SK-N-SH (cell line): ENCODE measurements around the gene ZNF287. TPM values are rescaled to one million over a fixed set of nuclear protein-coding genes. Genes with fewer than 3 reads are reported as not detected.

ENCODE experiments used
- CTCF ChIA-PET: fragments of 300-600, 350-600 bp; formaldehyde crosslinking; extraction: SDS; loops from one replicate; lab custom pipeline; 2021; lab: Yijun Ruan, JAX
- POLR2A ChIA-PET: fragments of 350-600 bp; sonication (Branson Sonifier 250); formaldehyde crosslinking; extraction: SDS; loops from one replicate; lab custom pipeline; 2020; ENCODE audit warnings: antibody characterized with exemption, inconsistent platforms; lab: Yijun Ruan, JAX
- DNase-seq: peaks from one replicate; pipeline ENCODE4 v3.0.0; 2012
- H2AFZ ChIP-seq: fragments of 200-600 bp; sonication (generic); 2 replicates; pipeline ENCODE4 v1.8.1; 2016; ENCODE audit warnings: antibody characterized with exemption, mild to moderate bottlenecking, low read depth
- H3F3A ChIP-seq: fragments of 200-600 bp; sonication (generic); replicated peaks from 2 replicates; pipeline ENCODE3; 2016; ENCODE audit warnings: antibody characterized with exemption, mild to moderate bottlenecking; ENCODE audit not compliant: insufficient read depth
- H3K27ac ChIP-seq, 2 experiments: fragments of 200-500 bp in 1 of 2; fragments of 200-600 bp in 1 of 2; sonication (Bioruptor generic) in 1 of 2; sonication (generic), shearing (Covaris generic) in 1 of 2; 2 replicates each; pipeline versions ENCODE4 v1.5.1 to v1.6.1; 2014 to 2016; ENCODE audit warnings: low read depth in 2 of 2, inconsistent platforms in 1 of 2, low read length in 1 of 2, mild to moderate bottlenecking in 1 of 2, mixed read lengths in 1 of 2
- H3K27me3 ChIP-seq: fragments of 200-600 bp; sonication (generic), shearing (Covaris generic); 2 replicates; pipeline ENCODE4 v1.6.1; 2016; ENCODE audit warnings: mixed run types; ENCODE audit not compliant: insufficient read depth
- H3K36me3 ChIP-seq, 2 experiments: fragments of 200-500 bp in 1 of 2; fragments of 200-600 bp in 1 of 2; sonication (Bioruptor generic) in 1 of 2; sonication (generic) in 1 of 2; replicated peaks in 1 of 2; 2 replicates each; pipeline versions ENCODE3 to v1.5.1; 2014 to 2016; ENCODE audit warnings: low read length in 1 of 2, mild to moderate bottlenecking in 1 of 2; ENCODE audit not compliant: insufficient read depth in 2 of 2, control insufficient read depth in 1 of 2
- H3K4me1 ChIP-seq, 2 experiments: fragments of 200-500 bp in 1 of 2; fragments of 200-600 bp in 1 of 2; sonication (Bioruptor generic) in 1 of 2; sonication (generic), shearing (Covaris generic) in 1 of 2; 2 replicates each; pipeline versions ENCODE4 v1.5.1 to v1.6.1; 2014 to 2016; ENCODE audit warnings: low read depth in 1 of 2, low read length in 1 of 2, mixed run types in 1 of 2; ENCODE audit not compliant: insufficient read depth in 2 of 2, control insufficient read depth in 1 of 2
- H3K4me2 ChIP-seq: fragments of 200-600 bp; sonication (generic), shearing (Covaris generic); 2 replicates; pipeline ENCODE4 v1.6.1; 2017; ENCODE audit warnings: mixed run types
- H3K4me3 ChIP-seq, 2 experiments: fragments of 200-500 bp in 1 of 2; fragments of 200-600 bp in 1 of 2; sonication (Bioruptor generic) in 1 of 2; sonication (generic), shearing (Covaris generic) in 1 of 2; 2 replicates each; pipeline versions ENCODE4 v1.5.1 to v1.8.1; 2014 to 2016; ENCODE audit warnings: low read depth in 2 of 2, inconsistent platforms in 1 of 2, low read length in 1 of 2, mild to moderate bottlenecking in 1 of 2, mixed read lengths in 1 of 2, moderate library complexity in 1 of 2
- H3K79me2 ChIP-seq: fragments of 200-600 bp; sonication (generic); 2 replicates; pipeline ENCODE4 v1.8.1; 2017; ENCODE audit warnings: mild to moderate bottlenecking; ENCODE audit not compliant: insufficient read depth
- H3K9ac ChIP-seq: fragments of 200-600 bp; sonication (generic); 2 replicates; pipeline ENCODE4 v1.6.1; 2017; ENCODE audit warnings: mixed run types
- H3K9me2 ChIP-seq: fragments of 200-600 bp; sonication (generic); 2 replicates; pipeline ENCODE4 v1.6.1; 2017; ENCODE audit warnings: mixed run types
- H3K9me3 ChIP-seq: fragments of 200-600 bp; sonication (generic); 2 replicates; pipeline ENCODE4 v1.6.1; 2017; ENCODE audit warnings: mixed run types, mild to moderate bottlenecking, moderate library complexity
- H4K20me1 ChIP-seq: fragments of 200-600 bp; sonication (generic); 2 replicates; pipeline ENCODE4 v1.6.1; 2017; ENCODE audit warnings: mild to moderate bottlenecking, mixed run types; ENCODE audit not compliant: insufficient read depth
- ELF1 ChIP-seq: IDR thresholded peaks from 2 replicates; pipeline ENCODE4 v1.4.0; 2012
- EZH2phosphoT487 ChIP-seq: fragments of 200-600 bp; sonication (generic); IDR thresholded peaks from 2 replicates; pipeline ENCODE4 v1.6.1; 2017; ENCODE audit warnings: low read depth, mixed run types, mild to moderate bottlenecking, antibody characterized with exemption, moderate library complexity, borderline replicate concordance
- FOSL2 ChIP-seq: IDR thresholded peaks from 2 replicates; pipeline ENCODE4 v1.4.0; 2012; ENCODE audit warnings: low read depth, mild to moderate bottlenecking, moderate library complexity, borderline replicate concordance
- GABPA ChIP-seq: IDR thresholded peaks from 2 replicates; pipeline ENCODE4 v1.4.0; 2012; ENCODE audit warnings: low read depth, mild to moderate bottlenecking
- JUND ChIP-seq: IDR thresholded peaks from 2 replicates; pipeline ENCODE4 v1.4.0; 2012
- MXI1 ChIP-seq: IDR thresholded peaks from 2 replicates; pipeline ENCODE4 v1.6.1; 2012; ENCODE audit warnings: mild to moderate bottlenecking, low read depth, low read length, improper control_type of control experiment
- NRF1 ChIP-seq: IDR thresholded peaks from 2 replicates; pipeline ENCODE4 v1.6.1; 2012; ENCODE audit warnings: low read depth, mild to moderate bottlenecking, low read length
- POLR2AphosphoS5 ChIP-seq: IDR thresholded peaks from 2 replicates; pipeline ENCODE4 v1.6.1; 2012; ENCODE audit warnings: low read depth, low read length
- RCOR1 ChIP-seq: fragments of 150-350 bp; IDR thresholded peaks from 2 replicates; pipeline ENCODE4 v1.6.1; 2017; ENCODE audit warnings: antibody characterized with exemption, low read length
- RXRA ChIP-seq: IDR thresholded peaks from 2 replicates; pipeline ENCODE4 v1.4.0; 2012; ENCODE audit warnings: low read depth, mild to moderate bottlenecking, borderline replicate concordance
- TAF1 ChIP-seq: IDR thresholded peaks from 2 replicates; pipeline ENCODE4 v1.6.1; 2012; ENCODE audit warnings: low read depth, mild to moderate bottlenecking, low read length, moderate library complexity, borderline replicate concordance
- TEAD4 ChIP-seq: IDR thresholded peaks from 2 replicates; pipeline ENCODE4 v1.4.0; 2012; ENCODE audit warnings: mild to moderate bottlenecking, borderline replicate concordance; ENCODE audit not compliant: insufficient read depth
- WGBS: methylation state at CpG from one replicate; pipeline ENCODE4 v1.1.6; 2017; ENCODE audit warnings: low lambda C conversion rate; 5-methylcytosine and 5-hydroxymethylcytosine counted together
- polyA plus RNA-seq, 3 experiments: library from polyadenylated mRNA; depleted of rRNA; stranded (reverse); fragments of >200 nt; gene quantifications; 2 replicates each; pipeline ENCODE4 v1.2.3, GENCODE V29; 2012
- TF ChIP-seq, protein P1 (sequence below): fragments of 200-600 bp; sonication (generic); IDR thresholded peaks from 2 replicates; pipeline ENCODE4 v1.6.1; 2017; ENCODE audit warnings: antibody characterized with exemption, mild to moderate bottlenecking, moderate library complexity
- TF ChIP-seq, protein P2 (sequence below): IDR thresholded peaks from 2 replicates; pipeline ENCODE4 v1.4.0; 2012; ENCODE audit warnings: low read depth, borderline replicate concordance
- TF ChIP-seq, protein P3 (sequence below): fragments of 150-350 bp; IDR thresholded peaks from 2 replicates; pipeline ENCODE4 v1.6.1; 2017; ENCODE audit warnings: antibody characterized with exemption, low read length, low read depth, borderline replicate concordance

Gene ZNF287
- polyA plus RNA-seq, 1 of the 3 experiments (the other 2 are of a cell fraction): 6.1 TPM

DNA sequence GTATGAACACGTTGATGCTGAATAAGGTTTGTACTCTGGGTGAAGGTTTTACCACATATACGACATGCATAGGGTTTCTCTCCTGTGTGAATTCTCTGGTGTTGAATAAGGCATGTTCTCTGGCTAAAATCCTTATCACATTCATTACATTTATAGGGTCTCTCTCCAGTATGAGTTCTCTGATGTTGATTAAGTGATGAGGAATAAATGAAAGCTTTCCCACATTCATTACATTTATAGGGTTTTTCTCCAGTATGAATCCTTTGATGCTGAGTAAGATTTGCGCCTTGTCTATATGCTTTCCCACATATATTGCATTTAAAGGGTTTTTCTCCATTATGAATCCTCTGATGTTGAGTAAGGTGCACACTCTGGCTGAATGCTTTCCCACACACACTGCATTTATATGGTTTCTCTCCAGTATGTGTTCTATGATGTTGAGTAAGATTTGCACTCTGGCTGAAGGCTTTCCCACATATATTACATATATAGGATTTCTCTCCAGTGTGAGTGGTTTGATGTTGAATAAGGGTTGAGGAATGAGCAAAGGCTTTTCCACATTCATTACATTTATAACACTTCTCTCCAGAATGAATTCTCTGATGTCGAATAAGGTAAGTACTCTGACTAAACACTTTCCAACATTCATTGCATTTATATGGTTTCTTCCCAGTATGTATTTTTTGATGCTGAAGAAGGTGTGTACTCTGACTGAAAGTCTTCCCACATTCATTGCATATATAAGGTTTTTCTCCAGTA is 16.9 kb downstream of the ZNF287 start:
- ChIA-PET CTCF (no interaction called here), POLR2A (no interaction called here)
- H3K4me3 ChIP-seq: no peak overlapping the region
- no peaks in the 10 kb centered on the region for H3K79me2 ChIP-seq
- no peaks in the 10 kb centered on the region for H4K20me1 ChIP-seq
- H3K9ac ChIP-seq: no peak overlapping the region
- H3K4me1 ChIP-seq: no peaks in the 10 kb centered on the region
- H3F3A ChIP-seq: peaks cover 5% of the 10 kb centered on the region
- H3K27ac ChIP-seq: no peak overlapping the region
- 88% methylated on average over 4 of the region's 4 CpGs for WGBS
- no peak overlapping the region for H3K4me2 ChIP-seq
- H3K36me3 ChIP-seq: peaks cover 27 to 58% of the 10 kb centered on the region in 2 experiments
- no peak for TF ChIP-seq RCOR1
- no peak for TF ChIP-seq EZH2phosphoT487
- TF ChIP-seq, protein P1, sequence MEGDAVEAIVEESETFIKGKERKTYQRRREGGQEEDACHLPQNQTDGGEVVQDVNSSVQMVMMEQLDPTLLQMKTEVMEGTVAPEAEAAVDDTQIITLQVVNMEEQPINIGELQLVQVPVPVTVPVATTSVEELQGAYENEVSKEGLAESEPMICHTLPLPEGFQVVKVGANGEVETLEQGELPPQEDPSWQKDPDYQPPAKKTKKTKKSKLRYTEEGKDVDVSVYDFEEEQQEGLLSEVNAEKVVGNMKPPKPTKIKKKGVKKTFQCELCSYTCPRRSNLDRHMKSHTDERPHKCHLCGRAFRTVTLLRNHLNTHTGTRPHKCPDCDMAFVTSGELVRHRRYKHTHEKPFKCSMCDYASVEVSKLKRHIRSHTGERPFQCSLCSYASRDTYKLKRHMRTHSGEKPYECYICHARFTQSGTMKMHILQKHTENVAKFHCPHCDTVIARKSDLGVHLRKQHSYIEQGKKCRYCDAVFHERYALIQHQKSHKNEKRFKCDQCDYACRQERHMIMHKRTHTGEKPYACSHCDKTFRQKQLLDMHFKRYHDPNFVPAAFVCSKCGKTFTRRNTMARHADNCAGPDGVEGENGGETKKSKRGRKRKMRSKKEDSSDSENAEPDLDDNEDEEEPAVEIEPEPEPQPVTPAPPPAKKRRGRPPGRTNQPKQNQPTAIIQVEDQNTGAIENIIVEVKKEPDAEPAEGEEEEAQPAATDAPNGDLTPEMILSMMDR: no peak
- no peak for TF ChIP-seq TAF1
- TF ChIP-seq, protein P2, sequence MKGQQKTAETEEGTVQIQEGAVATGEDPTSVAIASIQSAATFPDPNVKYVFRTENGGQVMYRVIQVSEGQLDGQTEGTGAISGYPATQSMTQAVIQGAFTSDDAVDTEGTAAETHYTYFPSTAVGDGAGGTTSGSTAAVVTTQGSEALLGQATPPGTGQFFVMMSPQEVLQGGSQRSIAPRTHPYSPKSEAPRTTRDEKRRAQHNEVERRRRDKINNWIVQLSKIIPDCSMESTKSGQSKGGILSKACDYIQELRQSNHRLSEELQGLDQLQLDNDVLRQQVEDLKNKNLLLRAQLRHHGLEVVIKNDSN: no peak
- no peak for TF ChIP-seq TEAD4
- no peak for TF ChIP-seq ELF1
- no peak for TF ChIP-seq RXRA
- no peak for TF ChIP-seq GABPA
- TF ChIP-seq, protein P3, sequence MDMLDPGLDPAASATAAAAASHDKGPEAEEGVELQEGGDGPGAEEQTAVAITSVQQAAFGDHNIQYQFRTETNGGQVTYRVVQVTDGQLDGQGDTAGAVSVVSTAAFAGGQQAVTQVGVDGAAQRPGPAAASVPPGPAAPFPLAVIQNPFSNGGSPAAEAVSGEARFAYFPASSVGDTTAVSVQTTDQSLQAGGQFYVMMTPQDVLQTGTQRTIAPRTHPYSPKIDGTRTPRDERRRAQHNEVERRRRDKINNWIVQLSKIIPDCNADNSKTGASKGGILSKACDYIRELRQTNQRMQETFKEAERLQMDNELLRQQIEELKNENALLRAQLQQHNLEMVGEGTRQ: no peak
- TF ChIP-seq POLR2AphosphoS5: no peak
- TF ChIP-seq FOSL2: no peak
- no peak for TF ChIP-seq MXI1
- no peak for TF ChIP-seq JUND
- TF ChIP-seq NRF1: no peak
- H3K9me3 ChIP-seq: peaks cover 39% of the 10 kb centered on the region
- no peaks in the 10 kb centered on the region for H3K27me3 ChIP-seq
- DNase-seq: no peak
- H2AFZ ChIP-seq: no peak overlapping the region
- H3K9me2 ChIP-seq: no peaks in the 10 kb centered on the region
